Measurements from ENCODE around the gene CLCA2.

DNA sequence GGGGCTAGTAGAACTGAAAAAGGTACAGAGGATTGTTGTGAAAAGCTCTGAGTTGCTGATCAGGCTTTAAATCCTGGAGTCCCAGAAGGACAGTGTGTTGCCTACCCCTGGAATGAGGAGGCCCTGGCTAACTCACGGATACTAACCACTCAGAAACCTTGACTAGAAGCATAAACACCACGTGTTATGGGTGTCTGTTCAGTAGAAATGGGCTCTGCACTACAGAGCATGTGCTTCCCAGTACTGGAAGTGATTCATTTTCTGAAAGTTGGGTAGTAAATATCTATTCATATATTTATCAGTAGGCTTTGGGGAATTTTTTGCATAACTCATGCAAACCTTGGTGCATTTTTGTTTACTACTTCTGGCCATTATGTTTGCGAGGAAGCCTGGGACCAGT lies 29.7 kb downstream of the CLCA2 start:
- no peak for TF ChIP-seq POLR2A (IDR thresholded peaks at IDR 0.05)
- TF ChIP-seq, protein P1, sequence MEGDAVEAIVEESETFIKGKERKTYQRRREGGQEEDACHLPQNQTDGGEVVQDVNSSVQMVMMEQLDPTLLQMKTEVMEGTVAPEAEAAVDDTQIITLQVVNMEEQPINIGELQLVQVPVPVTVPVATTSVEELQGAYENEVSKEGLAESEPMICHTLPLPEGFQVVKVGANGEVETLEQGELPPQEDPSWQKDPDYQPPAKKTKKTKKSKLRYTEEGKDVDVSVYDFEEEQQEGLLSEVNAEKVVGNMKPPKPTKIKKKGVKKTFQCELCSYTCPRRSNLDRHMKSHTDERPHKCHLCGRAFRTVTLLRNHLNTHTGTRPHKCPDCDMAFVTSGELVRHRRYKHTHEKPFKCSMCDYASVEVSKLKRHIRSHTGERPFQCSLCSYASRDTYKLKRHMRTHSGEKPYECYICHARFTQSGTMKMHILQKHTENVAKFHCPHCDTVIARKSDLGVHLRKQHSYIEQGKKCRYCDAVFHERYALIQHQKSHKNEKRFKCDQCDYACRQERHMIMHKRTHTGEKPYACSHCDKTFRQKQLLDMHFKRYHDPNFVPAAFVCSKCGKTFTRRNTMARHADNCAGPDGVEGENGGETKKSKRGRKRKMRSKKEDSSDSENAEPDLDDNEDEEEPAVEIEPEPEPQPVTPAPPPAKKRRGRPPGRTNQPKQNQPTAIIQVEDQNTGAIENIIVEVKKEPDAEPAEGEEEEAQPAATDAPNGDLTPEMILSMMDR (IDR thresholded peaks at IDR 0.05): no peak
